ENCODE data around the gene ADAM12. TPM values are rescaled to one million over a fixed set of nuclear protein-coding genes. Genes with fewer than 3 reads are reported as not detected.

ADAM12 gene
- polyA plus RNA-seq, 3 donors = 0.05 TPM; not detected in 2

- H3K4me1 ChIP-seq (ENCODE audit: control insufficient read depth in 1 of 2, insufficient read depth in 2 of 2, low read length in 2 of 2) = no peaks in the 10 kb centered on the region
- intact Hi-C loops (cut with micrococcal nuclease) = no loop called here
- no peaks in the 10 kb centered on the region for H3K79me2 ChIP-seq (ENCODE audit: insufficient read depth, low read length)
- Mint-ChIP-seq H3K4me1 (no peaks in the 10 kb centered on the region), H3K4me3 (no peak overlapping the region), H3K27me3 (ENCODE audit: low read depth in 3 of 3) (peaks cover 2 to 3% (median 2%) of the 10 kb centered on the region in 3 donors), H3K36me3 (no peaks in the 10 kb centered on the region), H3K27ac (no peak overlapping the region), H3K9me3 (peaks cover 0 to 7% (median 2%) of the 10 kb centered on the region in 7 donors)
- H3K4me3 ChIP-seq (replicated peaks in 1 of 3; ENCODE audit: low read depth in 2 of 3, low read length in 3 of 3) = no peak overlapping the region
- H3K27me3 ChIP-seq (ENCODE audit: control insufficient read depth in 2 of 2, insufficient read depth in 2 of 2, low read length in 2 of 2) = no peaks in the 10 kb centered on the region
- WGBS (ENCODE audit: insufficient coverage) = no CpG with 5 or more reads among the region's 1 CpG
- no peak overlapping the region for H3K4me2 ChIP-seq (replicated peaks; ENCODE audit: extremely low read depth, low read length, poor library complexity, severe bottlenecking)
- DNase-seq = no peak
- H2AFZ ChIP-seq (ENCODE audit: insufficient read depth, low read depth, low read length, poor library complexity, severe bottlenecking) = no peak overlapping the region
- no peaks in the 10 kb centered on the region for H3K9me3 ChIP-seq (replicated peaks in 1 of 2; ENCODE audit: control insufficient read depth in 1 of 2, insufficient read depth in 1 of 2, low read length in 2 of 2)
- no peaks in the 10 kb centered on the region for H3K36me3 ChIP-seq (replicated peaks in 1 of 2; ENCODE audit: control insufficient read depth in 1 of 2, insufficient read depth in 2 of 2, low read length in 2 of 2)
- H3K27ac ChIP-seq (ENCODE audit: low read depth in 1 of 2, low read length in 2 of 2) = no peak overlapping the region
- TF ChIP-seq, protein P1, sequence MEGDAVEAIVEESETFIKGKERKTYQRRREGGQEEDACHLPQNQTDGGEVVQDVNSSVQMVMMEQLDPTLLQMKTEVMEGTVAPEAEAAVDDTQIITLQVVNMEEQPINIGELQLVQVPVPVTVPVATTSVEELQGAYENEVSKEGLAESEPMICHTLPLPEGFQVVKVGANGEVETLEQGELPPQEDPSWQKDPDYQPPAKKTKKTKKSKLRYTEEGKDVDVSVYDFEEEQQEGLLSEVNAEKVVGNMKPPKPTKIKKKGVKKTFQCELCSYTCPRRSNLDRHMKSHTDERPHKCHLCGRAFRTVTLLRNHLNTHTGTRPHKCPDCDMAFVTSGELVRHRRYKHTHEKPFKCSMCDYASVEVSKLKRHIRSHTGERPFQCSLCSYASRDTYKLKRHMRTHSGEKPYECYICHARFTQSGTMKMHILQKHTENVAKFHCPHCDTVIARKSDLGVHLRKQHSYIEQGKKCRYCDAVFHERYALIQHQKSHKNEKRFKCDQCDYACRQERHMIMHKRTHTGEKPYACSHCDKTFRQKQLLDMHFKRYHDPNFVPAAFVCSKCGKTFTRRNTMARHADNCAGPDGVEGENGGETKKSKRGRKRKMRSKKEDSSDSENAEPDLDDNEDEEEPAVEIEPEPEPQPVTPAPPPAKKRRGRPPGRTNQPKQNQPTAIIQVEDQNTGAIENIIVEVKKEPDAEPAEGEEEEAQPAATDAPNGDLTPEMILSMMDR (IDR thresholded peaks at IDR 0.05) = no peak
- no peaks in the 10 kb centered on the region for H4K20me1 ChIP-seq (ENCODE audit: insufficient read depth, low read length)
- no peak overlapping the region for H3K9ac ChIP-seq (ENCODE audit: insufficient read depth, low read length, poor library complexity, severe bottlenecking)
Observed at GRCh38 chr10:126373972-126374371, 14.3 kb downstream of the ADAM12 start.

- Histone ChIP-seq H3K4me3 (replicated peaks in 1 of 3; ENCODE audit: low read depth in 2 of 3, low read length in 3 of 3) (no peak overlapping the region), H3K4me1 (ENCODE audit: control insufficient read depth in 1 of 2, insufficient read depth in 2 of 2, low read length in 2 of 2) (no peaks in the 10 kb centered on the region), H3K4me2 (replicated peaks; ENCODE audit: extremely low read depth, low read length, poor library complexity, severe bottlenecking) (no peak overlapping the region), H3K9ac (ENCODE audit: insufficient read depth, low read length, poor library complexity, severe bottlenecking) (no peak overlapping the region), H2AFZ (ENCODE audit: insufficient read depth, low read depth, low read length, poor library complexity, severe bottlenecking) (no peak overlapping the region), H4K20me1 (ENCODE audit: insufficient read depth, low read length) (no peaks in the 10 kb centered on the region), H3K36me3 (replicated peaks in 1 of 2; ENCODE audit: control insufficient read depth in 1 of 2, insufficient read depth in 2 of 2, low read length in 2 of 2) (no peaks in the 10 kb centered on the region), H3K27ac (ENCODE audit: low read depth in 1 of 2, low read length in 2 of 2) (no peak overlapping the region), H3K9me3 (replicated peaks in 1 of 2; ENCODE audit: control insufficient read depth in 1 of 2, insufficient read depth in 1 of 2, low read length in 2 of 2) (no peaks in the 10 kb centered on the region), H3K79me2 (ENCODE audit: insufficient read depth, low read length) (no peaks in the 10 kb centered on the region), H3K27me3 (ENCODE audit: control insufficient read depth in 2 of 2, insufficient read depth in 2 of 2, low read length in 2 of 2) (no peaks in the 10 kb centered on the region)
- Mint-ChIP-seq H3K36me3 (no peaks in the 10 kb centered on the region), H3K4me3 (no peak overlapping the region), H3K9me3 (peaks cover 0 to 7% (median 2%) of the 10 kb centered on the region in 7 donors), H3K27me3 (ENCODE audit: low read depth in 3 of 3) (peaks cover 2 to 3% (median 2%) of the 10 kb centered on the region in 3 donors), H3K4me1 (no peaks in the 10 kb centered on the region), H3K27ac (no peak overlapping the region)
- TF ChIP-seq, protein P1 (IDR thresholded peaks at IDR 0.05) = no peak
- intact Hi-C loops (cut with micrococcal nuclease) = no loop called here
- no CpG with 5 or more reads among the region's 4 CpGs for WGBS (ENCODE audit: insufficient coverage)
- no peak for DNase-seq
Observed at GRCh38 chr10:126373147-126373546, 15.1 kb downstream of the ADAM12 start.
